HuH-7 (cell line): ENCODE data around the gene PID1.

Experiments used
- DNase-seq: peaks from one replicate; pipeline ENCODE4 v3.0.0; 2011; ENCODE audit warnings: low spot score

PID1 gene

GRCh38 chr2:229261076-229261475 lies 10.0 kb downstream of the PID1 start:
- DNase-seq: no peak

DNA sequence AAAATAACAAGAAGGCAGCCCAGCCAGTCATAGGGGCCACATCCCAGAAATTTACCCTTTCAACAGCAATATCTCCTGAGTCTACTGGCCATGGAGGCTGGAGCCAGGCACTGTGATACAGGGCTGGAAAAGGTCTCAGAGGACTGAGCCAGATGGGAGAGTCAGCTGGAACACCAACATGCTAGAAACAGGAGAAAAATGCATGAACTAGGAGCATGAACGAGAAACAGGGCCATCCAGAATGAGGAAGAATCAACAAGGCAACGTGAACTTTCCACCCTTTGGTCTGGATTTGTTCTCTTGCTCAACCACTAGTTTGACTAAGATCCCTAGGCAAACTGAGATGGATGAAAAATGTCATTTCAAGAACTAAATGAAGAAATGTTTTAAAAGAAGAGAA lies 13.1 kb downstream of the PID1 start:
- no peak for DNase-seq

DNA sequence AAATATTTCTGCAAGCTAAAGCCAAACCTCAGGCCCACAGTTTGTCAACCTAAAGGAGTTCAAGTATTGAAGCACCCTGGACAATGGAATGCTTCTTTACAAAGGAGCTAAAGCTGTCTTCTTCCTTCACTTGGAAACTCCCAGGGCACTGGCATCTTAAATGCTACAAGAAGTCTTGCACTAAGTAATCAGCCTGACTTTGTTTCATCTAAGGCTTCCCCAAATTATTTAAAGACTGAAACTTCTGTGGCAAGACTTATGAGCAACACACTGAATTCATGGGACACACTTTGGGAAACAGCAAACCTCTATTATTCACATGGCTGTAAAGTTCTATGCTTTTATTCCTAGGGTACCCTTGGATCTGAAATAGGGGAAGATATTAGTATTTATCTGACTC lies 14.7 kb downstream of the PID1 start:
- no peak for DNase-seq

DNA sequence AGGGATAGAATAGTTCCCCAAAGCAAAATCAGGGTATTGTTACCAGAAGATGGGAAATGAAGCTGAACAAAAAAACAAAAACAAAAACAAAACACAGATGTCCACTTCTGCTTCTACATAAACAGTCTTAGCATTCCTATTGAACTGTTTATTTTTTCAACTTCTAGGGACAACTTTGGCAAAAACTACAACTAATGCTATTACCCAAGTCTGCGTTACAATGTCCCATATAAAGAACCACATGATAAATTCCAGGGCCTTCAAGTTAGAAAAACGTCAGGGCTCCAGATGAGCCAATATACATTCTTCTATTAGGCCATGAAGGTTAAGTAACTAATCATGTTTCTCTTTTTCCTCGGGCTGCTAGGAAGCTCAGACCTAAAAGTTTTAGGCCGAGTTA lies 16.9 kb downstream of the PID1 start:
- DNase-seq: no peak

DNA sequence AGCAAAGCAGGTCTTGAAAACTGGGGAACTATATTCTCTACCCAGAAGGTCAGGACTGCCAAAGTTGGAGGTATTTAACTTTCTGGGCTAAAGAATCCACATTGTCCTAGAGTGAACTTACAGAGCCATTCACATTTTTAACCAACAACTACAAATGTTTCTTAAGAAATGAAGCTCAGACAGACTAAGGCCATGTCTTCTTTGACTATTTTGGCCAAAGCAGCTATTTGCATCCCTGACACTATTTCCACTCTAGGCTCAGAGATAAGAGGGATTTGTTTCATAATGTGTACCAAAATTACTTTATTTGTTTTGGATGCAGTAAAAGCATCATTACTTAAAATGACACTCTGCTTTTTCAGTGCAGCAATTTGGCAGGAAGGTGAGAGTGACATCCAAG lies 18.1 kb downstream of the PID1 start:
- no peak for DNase-seq

GRCh38 chr2:229252280-229252679 lies 18.8 kb downstream of the PID1 start:
- DNase-seq: no peak

GRCh38 chr2:229249536-229249935 lies 21.6 kb downstream of the PID1 start:
- DNase-seq: no peak

GRCh38 chr2:229246334-229246733 lies 24.8 kb downstream of the PID1 start:
- no peak for DNase-seq

DNA sequence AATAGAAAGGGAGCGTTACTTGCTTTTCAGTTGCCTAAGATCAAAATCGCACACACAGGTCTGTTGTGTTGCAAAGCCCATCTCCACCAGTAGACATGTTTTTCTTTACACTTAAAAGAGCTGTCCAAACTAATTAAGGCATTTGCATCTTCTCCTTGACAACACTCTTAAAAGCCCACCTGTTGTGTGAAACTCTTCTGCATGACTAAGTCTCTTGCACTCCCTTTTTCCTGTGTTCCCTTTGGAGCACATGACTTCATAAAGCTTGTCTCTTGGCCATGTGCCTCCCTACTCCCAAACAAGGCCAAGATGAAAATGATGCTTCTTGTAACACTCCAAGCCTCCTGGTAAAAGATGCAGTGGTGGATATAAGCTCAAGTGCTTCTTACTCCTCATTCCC lies 26.1 kb downstream of the PID1 start:
- DNase-seq: no peak

- DNase-seq: no peak
Measured at GRCh38 chr2:229243890-229244560, 27.1 kb downstream of the PID1 start.

- no peak for DNase-seq
Measured at GRCh38 chr2:229240984-229241491, 30.0 kb downstream of the PID1 start.

DNA sequence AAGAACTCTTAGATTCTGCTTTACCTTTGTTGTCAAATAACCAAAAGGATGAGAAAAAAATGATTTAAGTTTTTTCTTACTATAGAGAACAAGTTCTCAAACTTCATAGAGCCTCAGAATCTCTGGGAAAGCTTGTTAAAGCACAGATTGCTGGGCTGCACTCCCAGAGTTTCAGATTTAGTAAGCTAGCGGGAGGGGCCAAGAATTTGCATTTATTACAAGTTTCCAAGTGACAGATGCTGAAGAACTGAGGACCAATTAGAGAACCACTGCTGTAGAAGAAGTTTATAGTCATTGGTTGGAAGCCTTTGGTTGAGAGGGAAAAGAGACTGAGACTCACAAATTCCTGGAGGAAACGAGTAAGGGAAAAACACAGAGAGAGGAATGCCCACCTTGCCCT lies 32.1 kb downstream of the PID1 start:
- DNase-seq: no peak

DNA sequence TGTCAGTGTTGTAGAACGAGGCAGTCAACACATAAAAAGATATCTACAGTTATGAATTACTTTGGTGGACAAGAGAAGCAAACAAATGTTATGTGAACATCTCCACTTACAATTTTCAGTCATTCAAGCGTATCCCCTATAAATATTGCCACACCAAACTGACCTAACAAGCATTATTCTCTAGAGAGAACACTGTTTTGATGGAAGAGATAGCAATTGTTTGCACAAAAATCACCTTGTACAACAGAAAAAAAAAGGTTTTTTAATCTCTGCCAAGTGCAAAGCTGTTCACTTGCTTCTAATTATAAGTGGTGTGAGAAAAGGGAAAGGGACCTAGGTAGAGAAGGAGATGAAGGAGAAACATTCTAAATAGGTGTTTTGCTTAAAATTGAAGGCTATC lies 33.8 kb downstream of the PID1 start:
- no peak for DNase-seq

GRCh38 chr2:229235131-229235914 lies 35.8 kb downstream of the PID1 start:
- DNase-seq: no peak

- no peak for DNase-seq
Measured at GRCh38 chr2:229231885-229232284, 39.2 kb downstream of the PID1 start.

DNA sequence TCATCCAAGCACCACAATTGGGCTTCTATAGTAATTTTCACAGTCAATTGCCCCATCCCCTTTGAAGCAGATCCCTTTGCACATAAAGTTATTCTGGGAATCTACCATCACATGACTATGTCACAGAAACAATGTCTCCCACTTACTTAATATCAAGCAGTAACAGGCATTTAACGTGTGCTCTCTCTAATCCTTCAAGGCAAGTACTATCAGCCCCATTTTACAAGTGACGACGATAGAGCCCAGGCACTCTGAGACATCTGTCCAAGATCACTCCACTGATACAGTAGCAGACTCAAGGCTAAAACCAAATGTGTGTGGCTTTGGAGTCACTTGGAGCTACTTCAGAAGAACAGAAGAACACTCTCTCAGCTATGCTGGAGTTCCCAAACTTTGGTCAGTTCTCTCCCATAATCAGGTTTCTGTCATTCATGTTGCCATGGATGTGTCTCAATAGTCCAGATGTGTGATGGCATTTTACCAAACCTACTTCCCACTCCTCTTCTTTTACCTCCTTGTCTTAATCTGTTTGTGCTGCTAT lies 39.7 kb downstream of the PID1 start:
- DNase-seq: no peak

- no peak for DNase-seq
Measured at GRCh38 chr2:229230911-229231310, 40.2 kb downstream of the PID1 start.

DNA sequence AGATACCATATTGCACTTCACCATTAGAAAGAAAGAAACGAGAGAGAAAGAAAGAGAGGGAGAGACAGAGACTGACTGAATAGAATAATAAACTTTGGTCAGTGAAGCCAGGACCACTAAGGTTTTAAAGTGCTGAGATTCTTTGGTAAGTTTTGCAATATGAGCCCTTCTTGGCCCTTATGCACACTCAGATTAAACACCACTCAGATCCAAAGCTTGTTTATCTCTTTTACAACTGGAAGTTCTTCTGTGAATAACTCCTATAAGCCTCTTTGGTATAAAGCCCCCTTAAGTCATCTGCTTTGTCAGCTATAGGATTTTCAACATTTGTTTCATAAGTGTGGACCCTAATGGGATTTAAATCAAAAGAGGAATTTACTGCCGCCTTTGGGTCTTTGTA lies 40.8 kb downstream of the PID1 start:
- DNase-seq: no peak

DNA sequence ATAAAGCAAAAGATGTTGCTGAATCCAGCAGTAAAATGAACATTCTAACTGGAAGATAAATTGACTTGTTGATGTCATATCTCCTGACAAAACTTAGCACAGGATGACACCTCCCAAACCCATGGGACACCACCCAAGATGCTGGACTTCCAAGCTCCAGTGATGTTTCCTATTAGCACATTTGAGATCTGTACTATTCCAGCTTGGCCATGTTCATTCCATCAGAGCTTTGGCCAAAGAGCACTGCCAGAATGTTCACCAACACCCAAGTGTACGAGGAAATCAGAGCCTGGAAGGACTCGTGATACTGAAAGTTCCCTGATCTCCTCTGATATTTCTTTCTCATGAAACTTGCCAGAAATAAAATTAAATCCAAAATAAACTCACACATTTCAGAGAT lies 44.7 kb downstream of the PID1 start:
- DNase-seq: no peak

DNA sequence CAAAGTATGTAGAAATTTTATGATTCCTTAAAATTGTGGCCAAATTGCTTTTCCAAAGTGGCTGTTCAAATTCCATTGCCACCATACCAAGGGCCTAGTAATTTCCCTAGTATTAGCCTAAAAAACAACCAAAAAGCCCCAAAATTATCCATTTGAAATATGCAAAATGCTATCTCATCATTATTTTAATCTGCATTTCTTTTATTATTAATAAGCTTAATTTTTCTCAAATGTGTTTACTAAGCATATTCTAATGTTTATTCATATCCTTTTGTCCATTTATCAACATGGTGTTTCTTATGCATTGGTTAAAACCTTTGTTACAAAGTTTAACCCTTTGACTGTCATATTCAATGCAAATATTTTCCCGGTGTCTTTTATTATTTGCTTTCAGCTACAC lies 48.0 kb downstream of the PID1 start:
- no peak for DNase-seq

DNA sequence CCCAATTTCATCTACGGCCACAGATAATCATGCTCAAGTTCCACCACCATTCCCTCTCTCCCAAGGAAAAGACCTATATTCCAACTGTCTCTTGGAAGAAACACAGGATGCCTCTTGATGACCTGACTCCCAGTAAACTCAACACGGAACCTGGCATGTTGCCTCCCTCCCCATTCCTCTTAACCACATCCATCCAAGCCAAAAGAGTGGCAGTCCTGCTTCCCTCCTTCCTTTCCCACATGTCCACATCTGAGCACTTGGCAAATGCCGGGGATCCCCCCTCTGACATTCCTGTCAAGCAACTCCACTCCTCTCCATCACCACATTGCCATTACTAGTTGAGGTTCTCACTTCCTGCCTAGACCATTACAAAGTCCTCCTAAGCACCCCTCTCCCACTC lies 49.4 kb downstream of the PID1 start:
- no peak for DNase-seq

DNA sequence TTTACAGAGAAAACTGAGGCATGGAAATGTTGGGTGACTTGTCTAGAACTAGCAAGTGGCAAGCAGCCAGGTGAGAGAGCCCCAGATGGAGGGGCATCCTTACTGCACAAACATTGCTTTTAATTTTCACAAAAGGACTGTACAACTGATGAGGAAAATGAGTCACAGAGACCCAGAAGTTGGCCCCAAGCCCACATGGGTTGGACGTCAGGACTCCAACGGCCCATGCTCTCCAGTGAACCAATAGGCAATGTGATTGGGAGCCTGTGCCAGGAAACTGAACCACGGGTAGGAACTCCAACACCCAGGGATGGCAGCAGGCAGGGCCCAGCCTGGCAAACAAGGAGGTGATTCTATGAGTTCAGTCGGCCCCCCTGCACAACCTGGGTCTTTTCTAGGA lies 50.8 kb downstream of the PID1 start:
- DNase-seq: no peak

GRCh38 chr2:229218329-229218921 lies 52.7 kb downstream of the PID1 start:
- DNase-seq: no peak
